HG03060 (cell line): ENCODE results near the gene BUB1B.
"Not testable (repeated sequence)": the region's sequence is repeated elsewhere in the genome, so short reads cannot be mapped to it uniquely, and the experiment has no call there.

Source experiments
- ATAC-seq: cut with Tn5 transposase; IDR thresholded peaks from one replicate; pipeline ENCODE4 v1.9.1; 2021; ENCODE audit warnings: low read depth, moderate number of reproducible peaks; ENCODE audit not compliant: unreplicated experiment

The BUB1B gene

DNA sequence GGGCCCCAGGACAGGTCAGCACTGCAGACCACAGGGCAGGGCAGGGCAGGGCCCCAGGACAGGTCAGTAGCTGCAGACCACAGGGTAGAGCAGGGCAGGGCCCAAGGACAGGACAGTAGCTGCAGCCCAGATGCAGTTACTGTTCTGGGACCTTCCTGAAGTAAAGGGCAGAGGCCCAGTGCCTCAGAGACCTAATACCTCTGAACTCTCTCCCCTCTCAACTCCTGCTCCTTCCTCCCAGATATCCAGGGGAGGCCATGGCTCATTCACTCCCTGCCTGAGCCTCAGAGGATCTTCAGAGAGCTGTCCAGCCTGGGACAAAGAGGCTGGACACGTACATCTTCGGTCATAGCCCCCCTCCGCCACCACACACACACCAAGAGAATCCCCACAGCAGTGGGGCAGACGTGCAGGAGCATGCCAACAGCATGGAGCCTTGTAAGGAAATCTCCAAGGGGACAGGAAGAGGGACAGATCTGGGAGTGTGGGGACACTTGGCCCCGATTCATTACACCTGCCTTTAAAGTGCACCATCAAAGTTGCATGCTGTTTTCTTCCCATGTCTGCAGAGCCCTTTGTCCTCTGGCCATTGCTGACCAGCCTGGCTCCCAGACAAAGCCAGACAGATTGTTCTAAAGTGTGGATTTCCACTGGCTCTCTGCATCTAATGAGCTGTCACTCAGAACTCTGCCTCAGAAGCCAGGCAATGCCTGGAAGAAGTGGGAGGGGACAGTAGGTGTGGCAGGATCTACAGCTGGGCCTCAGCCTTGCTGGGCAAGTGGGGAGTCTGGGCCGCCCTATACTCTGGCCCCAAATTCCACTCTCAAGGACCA lies 24.2 kb upstream of the BUB1B start:
- no peak for ATAC-seq

DNA sequence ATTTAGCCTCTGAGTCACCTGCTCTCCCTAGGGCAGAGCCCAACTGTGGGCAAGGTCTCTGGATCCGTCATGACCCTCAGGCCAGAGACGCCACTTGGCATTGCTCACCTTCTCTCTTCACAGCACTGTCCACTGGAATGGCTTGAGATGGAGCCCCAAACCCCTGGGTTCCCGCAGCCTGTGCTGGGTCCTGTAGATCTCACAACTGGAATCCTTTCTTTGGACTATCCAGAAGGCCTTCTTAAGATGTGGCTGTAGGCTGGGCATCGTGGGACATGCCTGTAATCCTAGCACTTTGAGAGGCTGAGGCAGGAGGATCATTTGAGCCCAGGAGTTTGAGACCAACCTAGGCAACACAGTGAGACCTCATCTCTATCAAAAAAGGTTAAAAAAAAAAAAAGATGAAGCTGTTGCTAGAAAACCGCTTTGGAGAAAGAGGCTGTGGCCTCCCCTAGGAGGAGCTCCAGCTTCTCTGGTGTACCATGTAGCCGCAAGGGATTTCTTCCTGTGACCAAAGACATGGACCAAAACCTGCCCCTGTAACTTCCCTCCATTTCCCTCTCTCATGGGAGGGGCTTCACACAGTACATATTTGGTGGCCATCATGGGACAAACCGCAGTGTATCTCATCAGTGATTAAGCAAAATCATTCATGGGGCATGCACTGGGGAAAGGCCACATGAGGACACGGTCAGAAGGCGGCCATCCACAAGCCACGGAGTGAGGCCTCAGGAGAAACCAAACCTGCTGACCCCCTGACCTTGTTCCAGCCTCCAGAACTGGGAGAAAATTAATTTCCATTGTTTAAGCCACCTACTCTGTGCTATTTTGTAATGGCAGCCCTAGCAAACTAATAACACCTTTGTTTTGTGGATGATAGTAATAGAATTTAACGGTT lies 23.3 kb upstream of the BUB1B start:
- no peak for ATAC-seq

DNA sequence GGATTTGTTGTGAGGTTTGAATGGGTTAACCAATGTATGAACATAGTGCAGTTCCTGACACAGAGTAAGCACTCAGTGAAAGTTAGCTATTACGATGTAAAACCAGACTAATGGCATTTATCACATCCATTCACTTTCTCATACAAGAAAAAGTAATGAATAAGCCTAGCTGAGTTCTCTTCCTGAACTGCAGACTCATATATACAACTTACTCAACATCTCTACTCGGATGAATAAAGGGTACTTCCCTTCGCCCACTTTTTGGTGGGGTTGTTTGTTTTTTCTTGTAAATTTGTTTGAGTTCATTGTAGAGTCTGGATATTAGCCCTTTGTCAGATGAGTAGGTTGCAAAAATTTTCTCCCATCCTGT lies 22.7 kb upstream of the BUB1B start:
- not testable (repeated sequence) for ATAC-seq

DNA sequence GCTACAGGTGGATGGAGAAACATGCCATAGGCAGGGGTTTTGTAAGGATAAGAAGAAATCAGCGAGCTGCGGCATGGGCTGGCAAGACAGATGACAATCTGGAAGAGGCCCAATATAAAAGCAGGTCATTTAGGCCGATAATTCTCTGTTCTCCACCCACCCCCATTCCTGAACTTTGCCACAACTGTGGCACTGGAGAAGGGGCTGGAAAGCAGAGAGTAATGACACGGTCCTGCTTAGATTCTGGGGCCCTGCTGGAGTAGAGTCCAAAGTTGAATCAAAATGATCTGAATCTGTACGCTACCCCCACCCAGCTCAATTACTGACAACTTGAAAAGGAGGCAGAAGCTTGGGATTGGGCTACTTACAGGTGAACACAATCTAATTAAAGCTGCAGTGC lies 18.4 kb upstream of the BUB1B start:
- ATAC-seq = no peak

DNA sequence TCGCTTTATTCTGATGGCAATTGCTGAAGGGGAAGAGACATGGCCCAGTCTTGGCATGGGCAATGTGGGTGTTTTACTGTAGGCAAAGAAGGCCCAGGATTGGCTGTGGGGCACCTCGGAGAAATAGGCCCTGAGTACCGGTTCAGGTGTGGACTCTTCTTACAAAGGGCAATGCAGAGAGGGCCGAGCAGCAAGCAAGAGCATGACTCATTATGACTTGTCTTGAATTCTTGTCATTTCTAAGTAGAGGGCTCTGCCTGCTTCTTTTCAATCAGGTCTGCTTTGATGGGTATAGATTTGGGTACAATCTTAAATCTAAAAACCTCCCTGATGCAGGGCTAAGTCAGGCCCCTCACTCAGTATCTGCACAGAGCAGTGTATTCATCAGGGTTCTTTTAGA lies 14.8 kb upstream of the BUB1B start:
- no peak for ATAC-seq

DNA sequence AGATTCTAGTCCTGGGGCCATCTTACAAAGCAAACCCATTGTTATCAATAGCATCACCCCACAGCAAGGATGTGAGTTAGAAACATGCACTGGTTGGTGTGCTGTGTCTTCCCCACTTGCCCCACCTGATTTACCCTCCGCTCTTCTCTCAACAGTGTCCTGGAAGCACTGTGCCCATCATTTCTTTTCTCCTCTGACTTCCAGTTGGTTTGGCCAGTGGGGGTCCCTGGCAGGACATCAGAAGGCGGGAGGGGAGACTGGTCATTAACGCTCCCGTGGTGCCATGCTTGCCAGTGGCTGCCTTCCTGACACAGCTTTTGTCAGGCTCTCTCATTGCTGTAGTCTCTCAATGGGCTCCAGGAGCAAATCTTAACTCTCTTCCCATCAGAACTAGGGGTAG lies 11.5 kb upstream of the BUB1B start:
- ATAC-seq = no peak

DNA sequence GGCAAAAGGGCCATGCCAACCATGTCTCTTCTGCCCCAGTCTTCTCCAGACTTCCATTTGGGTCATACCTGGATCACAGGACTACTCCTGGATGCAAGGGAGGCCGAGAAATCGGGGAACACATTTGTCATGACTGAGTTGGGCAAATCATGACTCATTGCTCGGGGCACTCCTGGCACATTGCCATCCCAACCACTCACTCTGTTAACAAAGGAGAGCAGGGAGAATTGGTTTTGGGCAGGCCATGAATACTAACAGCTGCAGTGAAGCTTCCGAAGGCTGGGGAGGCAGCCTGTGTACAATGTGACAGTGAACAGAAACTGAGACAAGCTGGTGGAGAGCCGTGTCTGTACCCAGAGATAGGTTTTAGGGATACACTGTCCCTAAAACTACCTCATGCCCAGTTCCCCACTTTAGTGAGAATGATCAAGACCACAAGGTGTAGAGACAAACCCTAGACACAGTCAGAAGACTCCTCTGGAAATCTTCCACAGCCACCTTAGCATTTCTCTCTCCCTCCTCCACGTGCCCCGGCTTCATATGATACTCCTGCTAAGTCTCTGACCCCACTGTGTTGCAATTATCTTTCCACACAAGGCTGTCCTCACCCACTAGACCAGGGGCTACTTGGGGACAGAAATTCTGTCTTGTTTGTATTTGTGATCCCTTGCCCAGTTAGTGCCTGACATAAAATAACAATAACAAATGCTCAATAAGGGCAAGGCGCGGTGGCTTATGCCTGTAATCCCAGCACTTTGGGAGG lies 10.5 kb upstream of the BUB1B start:
- no peak for ATAC-seq

DNA sequence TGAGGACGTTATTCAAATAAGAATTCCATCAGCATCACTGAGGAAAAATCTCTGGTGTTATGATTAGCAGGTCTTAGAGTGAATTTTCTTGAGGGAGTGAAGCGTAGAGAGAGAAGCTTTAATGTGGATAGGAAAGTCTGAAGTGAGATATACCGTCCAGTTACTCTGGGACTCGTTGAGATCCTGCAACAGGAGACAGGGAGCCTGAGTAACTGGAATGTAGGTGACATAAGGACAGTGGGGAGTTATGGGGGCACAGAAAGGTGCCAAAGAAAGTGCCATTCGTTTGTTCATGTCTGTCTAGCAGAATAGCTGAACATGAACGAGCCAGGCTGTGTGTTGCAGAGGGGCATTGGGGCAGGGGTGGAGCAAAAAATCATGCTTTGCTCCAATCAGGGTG lies 9.4 kb upstream of the BUB1B start:
- no peak for ATAC-seq

DNA sequence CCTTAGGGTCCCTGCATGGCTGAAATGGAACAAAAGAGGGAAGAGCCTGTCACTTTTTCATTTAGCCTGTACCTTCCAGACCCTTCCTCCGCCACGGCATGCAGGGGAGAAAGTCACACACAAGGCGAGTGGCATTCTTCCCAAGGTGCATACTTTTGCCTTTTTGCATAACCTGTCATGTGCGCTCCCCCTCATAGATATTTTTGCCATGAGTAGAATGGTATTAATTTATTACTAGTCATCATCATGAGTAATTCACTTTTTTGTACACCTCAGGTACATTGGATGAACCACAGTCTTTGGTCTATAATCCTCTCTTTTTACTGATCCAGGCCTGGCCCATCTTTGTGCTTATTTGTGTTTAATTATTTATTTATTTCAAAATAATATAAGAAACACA lies 8.9 kb upstream of the BUB1B start:
- ATAC-seq = no peak

DNA sequence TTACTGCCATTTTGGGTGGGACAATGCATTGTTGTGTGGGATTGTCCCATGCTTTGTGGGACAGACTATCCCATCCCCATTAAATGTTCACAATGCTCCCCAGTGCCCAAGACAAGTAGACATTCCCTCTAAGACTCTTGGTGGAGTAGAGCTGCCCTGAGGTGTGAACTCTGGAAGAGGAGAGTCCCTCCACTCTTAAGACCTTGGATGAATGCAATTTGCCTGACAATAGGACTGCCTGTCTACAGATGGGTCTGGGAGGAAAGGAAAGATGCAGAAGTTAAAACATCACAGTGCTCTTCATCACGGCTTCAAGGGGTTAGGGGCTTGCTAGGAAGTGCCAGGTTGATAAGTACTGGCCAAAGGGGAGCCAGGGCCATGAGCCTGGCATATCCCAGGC lies 6.0 kb upstream of the BUB1B start:
- ATAC-seq = not testable (repeated sequence)

DNA sequence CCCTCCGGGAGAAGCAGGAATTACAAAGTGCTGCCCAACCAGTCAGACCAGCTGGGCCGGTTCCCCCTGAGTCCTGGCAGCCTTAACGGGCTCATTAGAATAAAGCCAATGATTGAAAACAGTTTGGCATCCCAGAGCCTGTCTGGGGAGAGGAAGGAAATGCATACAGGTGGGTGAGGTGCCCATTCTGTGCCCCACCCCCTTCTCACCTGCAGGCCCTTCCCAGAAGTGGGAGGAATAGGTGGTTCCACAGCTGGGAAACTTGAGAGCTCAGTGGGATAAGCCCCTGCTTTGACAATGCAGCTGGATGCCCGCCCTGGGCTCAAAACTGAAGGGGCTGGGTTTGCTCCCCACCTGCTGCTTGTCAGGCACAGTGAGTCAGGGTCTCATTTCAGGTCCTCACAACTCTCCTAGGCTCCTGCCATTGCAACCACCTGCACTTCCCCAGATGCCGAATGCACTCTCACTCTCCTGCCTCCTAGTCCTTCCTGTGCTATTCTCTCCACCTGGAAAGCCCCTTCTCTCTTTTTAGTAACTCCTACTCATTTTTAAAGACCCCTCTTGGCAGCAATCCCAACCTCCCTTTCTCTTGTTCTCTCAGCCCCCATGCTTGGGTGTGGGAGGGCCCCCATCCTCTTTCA lies 5.5 kb upstream of the BUB1B start:
- ATAC-seq = no peak

DNA sequence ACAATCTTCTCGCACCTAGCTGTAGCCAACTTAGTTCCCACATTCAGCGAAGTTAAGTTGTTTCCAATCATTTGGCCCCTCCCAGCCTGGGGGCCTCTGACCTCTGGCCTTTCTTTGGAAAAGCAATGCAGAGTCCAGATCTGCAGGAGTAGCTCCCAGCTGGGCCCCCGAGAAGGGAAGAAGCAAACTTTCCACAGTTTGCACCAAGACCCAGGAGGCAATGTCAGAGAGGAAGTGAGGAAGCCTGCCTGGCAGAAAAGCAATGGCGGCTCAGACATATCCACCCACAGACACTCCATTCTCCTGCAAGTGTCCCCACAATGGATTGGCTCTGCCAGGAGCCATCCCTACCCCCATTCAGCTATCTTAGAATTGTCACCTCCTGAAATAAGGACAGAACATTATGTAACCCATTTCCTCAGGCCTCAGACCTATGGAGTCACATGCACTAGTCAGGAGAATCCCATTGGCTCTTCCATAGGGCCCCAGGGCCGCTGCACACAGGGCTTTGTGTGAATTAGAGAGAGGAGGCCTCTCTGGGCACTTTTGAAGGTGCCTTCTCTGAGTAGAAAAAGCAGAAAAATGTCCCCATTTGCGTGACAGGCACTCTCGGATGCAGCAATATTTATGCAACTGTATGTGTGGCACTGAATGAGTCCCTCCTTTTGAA lies 3.0 kb upstream of the BUB1B start:
- ATAC-seq = no peak

DNA sequence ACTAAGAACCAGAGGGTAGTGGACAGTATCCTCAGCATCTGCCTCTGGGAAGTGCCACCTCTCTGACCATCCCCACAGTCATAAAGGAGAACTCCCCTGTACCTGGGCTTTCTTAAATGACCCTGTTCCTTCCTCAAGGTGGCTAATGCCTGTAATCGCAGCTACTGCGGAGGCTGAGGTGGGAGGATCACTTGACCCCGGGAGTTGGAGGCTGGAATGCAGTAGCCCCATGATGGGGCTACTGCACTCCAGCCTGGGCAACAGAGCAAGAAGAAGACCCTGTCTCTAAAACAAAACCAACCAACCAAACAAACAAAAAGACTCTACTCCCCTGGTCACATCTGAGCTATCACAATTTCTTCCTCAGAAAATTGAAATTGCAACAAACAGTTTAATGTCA lies 848 bp upstream of the BUB1B start:
- no peak for ATAC-seq

DNA sequence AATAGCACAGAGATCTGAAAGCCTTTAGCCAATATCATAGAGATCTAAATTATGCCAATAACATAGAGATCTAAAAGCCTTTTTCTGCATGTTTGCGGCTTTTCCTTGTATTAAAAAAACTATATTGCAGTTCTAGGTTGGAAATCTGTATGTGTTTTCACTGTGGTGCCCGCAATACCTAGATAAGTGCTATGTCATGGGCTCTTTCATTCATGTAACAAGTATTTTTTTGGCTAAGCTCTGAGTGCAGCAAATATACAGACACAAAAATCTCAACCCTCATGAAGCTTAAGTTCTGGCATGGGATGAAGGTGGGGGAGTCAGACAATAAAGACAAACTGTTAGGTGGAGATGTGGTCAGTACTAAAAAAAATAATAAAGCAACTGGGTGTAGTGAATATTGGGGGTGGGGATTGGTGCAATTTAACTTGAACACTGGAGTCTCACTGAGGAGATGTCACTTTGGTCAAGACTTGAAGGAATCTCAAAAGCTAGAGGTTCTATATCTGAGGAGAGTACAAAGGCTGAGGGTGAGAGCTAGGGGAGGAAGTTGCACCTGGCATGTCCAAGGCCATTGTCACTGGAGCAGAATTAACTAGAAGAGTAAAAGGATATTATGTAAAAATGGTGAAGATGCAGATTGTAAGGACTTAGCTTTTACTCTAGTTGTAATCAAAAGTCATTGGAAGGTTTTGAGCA lies 973 bp downstream of the BUB1B start:
- no peak for ATAC-seq

DNA sequence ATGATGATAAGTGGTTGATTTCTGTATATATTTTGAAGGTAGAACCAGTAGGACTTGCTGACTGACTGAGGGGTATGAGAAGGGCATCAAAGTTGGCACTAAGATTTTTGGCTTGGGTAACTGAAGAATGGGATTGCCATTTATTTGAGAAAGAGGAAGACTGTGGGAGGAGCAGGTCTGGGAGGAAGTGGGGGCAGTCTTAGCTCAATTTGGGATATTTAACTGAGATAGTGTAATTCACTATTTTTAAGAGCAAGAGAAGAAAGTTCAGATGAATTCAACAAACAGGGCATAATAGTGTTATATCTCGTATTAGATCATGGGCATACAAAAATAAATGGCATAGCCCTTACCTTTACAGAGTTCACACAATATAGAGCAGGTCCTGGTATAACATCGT lies 1.7 kb downstream of the BUB1B start:
- ATAC-seq = no peak

DNA sequence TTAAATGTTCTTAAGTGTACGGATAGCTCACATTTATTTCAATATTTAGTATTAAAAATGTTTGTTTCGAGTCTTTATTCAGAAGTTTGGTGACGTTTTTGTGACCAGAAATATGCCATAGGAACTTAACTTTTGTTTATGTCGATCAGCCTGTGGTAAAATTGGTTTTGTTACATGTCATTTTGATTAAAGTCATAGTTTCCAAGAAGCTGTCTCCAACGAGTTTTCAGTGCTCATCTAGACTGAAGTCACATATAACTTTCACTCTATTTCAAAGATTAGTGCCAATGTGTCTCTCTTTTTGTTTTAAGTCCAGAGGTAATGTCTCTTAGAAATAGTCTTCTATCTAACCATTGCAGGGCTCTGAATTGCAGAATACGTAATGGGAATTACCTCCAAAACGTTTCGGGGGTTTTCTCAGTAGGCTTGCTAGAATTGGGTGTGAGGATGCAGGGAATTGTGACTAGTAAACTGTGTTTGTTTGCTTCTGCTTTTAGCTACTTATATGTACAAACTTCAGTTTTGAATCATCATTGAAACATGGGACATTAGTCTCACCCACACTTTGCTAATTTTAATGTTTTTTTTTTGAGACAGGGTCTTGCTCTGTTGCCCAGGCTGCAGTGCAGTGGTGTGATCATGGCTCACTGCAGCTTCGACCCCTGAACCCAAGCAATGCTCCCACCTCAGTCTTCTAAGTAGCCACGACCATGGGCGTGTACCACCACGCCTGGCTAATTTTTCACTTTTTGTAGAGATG lies 3.0 kb downstream of the BUB1B start:
- no peak for ATAC-seq

DNA sequence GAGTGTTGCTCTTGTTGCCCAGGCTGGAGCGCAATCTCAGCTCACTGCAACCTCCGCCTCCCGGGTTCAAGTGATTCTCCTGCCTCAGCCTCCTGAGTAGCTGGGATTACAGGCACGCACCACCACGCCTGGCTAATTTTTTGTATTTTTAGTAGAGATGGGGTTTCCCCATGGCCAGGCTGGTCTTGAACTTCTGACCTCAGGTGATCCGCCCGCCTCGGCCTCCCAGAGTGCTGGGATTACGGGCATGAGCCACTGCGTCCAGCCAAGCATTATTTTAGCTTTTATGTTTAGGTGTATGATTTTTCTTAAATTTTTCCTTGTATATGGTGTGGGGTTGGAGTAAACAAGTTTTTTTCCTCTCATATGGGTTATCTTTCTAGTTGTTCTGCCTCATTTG lies 6.5 kb downstream of the BUB1B start:
- ATAC-seq = not testable (repeated sequence)

DNA sequence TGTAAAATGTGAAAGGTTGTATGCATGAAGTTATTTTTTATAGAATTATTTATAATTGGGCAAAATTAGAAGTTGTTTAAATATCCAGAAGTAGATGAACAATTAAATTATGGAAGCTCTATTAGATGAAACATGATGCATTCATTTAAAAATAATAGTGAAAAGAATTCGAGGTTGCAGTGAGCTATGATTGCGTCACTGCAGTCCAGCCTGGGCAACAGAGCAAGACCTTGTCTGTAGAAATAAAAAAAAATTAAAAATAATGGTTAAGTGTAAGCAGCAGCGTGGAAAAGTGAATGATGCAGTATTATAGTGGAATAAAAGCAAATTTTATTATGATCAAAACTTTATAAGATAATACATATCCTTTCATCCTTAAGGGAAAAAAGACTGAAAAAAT lies 14.3 kb downstream of the BUB1B start:
- ATAC-seq = no peak
